Natural killer cell (primary cell): Measurements from ENCODE around the gene CCNI. TPM values are rescaled to one million over a fixed set of nuclear protein-coding genes. Genes with fewer than 3 reads are reported as not detected.
"Not testable (repeated sequence)": the region's sequence is repeated elsewhere in the genome, so short reads cannot be mapped to it uniquely, and the experiment has no call there.

ENCODE experiments used
- ATAC-seq, 3 donors: fragments of 150-1000 bp in 2 of 3; fragments of 200-7000 bp in 1 of 3; cut with Tn5 transposase; 1 replicate in 1 of 3; 2 replicates in 2 of 3; pipeline ENCODE4 v1.10.0; 2021; ENCODE audit warnings: mild to moderate bottlenecking in 2 of 3, moderate library complexity in 2 of 3
- DNase-seq, 2 donors: peaks; one replicate each; pipeline versions ENCODE4 v3.0.0 to v3.0.0-alpha.2; 2013 to 2021; ENCODE audit warnings: mixed read lengths in 1 of 2
- H3K27ac ChIP-seq: one replicate; pipeline ENCODE4 v1.5.1; 2013; ENCODE audit warnings: mild to moderate bottlenecking, low read length
- H3K27me3 ChIP-seq: one replicate; pipeline ENCODE4 v1.6.1; 2013; ENCODE audit warnings: low read length; ENCODE audit not compliant: control insufficient read depth, insufficient read depth
- H3K36me3 ChIP-seq: one replicate; pipeline ENCODE4 v1.6.1; 2013; ENCODE audit warnings: low read length; ENCODE audit not compliant: control insufficient read depth, insufficient read depth
- H3K4me1 ChIP-seq: one replicate; pipeline ENCODE4 v1.6.1; 2013; ENCODE audit warnings: low read length; ENCODE audit not compliant: control insufficient read depth, insufficient read depth
- H3K4me3 ChIP-seq: one replicate; pipeline ENCODE4 v1.5.1; 2013; ENCODE audit warnings: low read length
- H3K9me3 ChIP-seq: one replicate; pipeline ENCODE4 v1.6.1; 2013; ENCODE audit warnings: low read length; ENCODE audit not compliant: control insufficient read depth, insufficient read depth
- H3K27ac Mint-ChIP-seq, 2 donors: one replicate each; pipeline ENCODE4 v1.8.0; 2022; ENCODE audit warnings: mild to moderate bottlenecking in 2 of 2, mixed read lengths in 2 of 2, moderate library complexity in 1 of 2
- H3K27me3 Mint-ChIP-seq, 2 donors: one replicate each; pipeline ENCODE4 v1.8.0; 2022; ENCODE audit warnings: low read depth in 2 of 2, mixed read lengths in 2 of 2
- H3K36me3 Mint-ChIP-seq: one replicate; pipeline ENCODE4 v1.8.0; 2022; ENCODE audit warnings: mixed read lengths
- H3K4me1 Mint-ChIP-seq, 2 donors: one replicate each; pipeline ENCODE4 v1.8.0; 2022; ENCODE audit warnings: mixed read lengths in 2 of 2
- H3K4me3 Mint-ChIP-seq: one replicate; pipeline ENCODE4 v1.8.0; 2022; ENCODE audit warnings: mild to moderate bottlenecking, moderate library complexity, mixed read lengths
- H3K9me3 Mint-ChIP-seq, 2 donors: one replicate each; pipeline ENCODE4 v1.8.0; 2022; ENCODE audit warnings: mixed read lengths in 2 of 2
- WGBS: methylation state at CpG from one replicate; pipeline ENCODE4 v1.1.7; 2013; ENCODE audit warnings: missing lambda C conversion rate; ENCODE audit not compliant: insufficient coverage; 5-methylcytosine and 5-hydroxymethylcytosine counted together
- intact Hi-C: fragments of 100-400 bp; cut with micrococcal nuclease; formaldehyde crosslinking; loops from one replicate; pipeline ENCODE4 v1.14.2; 2022
- total RNA-seq, 4 donors: library from RNA; stranded (reverse); fragments of 120-200 nt in 1 of 4; gene quantifications; one replicate each; pipeline versions ENCODE4 v1.2.3 to v1.2.4, GENCODE V29; 2013 to 2022
- TF ChIP-seq, protein P1 (sequence below): fragments of 200-600 bp; IDR thresholded peaks from one replicate; pipeline ENCODE4 v1.8.0; 2022; ENCODE audit warnings: antibody characterized with exemption

The CCNI gene
- total RNA-seq, 3 donors from 2014 or later (not counting 1 experiment from before 2014, with no cell fraction given), result 243 to 266 (median 259) TPM

DNA sequence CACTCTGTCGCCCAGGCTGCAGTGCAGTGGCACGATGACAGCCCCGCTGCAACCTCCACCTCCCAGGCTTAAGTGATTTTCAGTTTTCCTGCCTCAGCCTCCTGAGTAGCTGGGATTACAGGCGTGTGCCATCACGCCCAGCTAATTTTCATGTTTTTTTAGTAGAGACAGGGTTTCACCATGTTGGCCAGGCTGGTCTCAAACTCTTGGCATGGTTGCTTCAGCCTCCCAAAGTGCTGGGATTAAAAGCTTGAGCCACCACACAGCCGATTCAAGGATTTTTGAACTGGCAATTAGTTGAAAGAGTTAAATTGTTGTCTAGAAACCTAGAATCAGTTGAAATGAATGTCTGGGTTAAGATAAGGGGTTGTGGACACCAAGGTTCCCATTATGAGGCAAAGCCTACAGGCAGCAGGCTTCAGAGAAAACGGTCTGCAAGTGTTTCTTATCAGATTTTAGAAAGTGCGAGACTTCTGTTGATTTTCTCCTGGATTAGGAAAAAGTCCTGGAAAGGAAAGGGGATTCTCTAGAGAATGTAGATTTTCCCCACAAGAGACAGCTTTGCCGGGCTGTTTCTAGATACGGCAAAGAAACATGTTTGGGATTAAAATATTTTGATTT is 8.3 kb upstream of the CCNI start:
- DNase-seq (no peak), ATAC-seq (no peak)
- Mint-ChIP-seq H3K4me1 (peaks cover 7 to 8% of the 10 kb centered on the region in 2 donors), H3K4me3 (no peak overlapping the region), H3K36me3 (no peaks in the 10 kb centered on the region), H3K27ac (no peak overlapping the region), H3K9me3 (no peaks in the 10 kb centered on the region), H3K27me3 (no peaks in the 10 kb centered on the region)
- intact Hi-C loops, result no loop called here
- H3K27ac ChIP-seq, result no peak overlapping the region
- WGBS, result 97% methylated on average over 9 of the region's 10 CpGs
- TF ChIP-seq, protein P1, sequence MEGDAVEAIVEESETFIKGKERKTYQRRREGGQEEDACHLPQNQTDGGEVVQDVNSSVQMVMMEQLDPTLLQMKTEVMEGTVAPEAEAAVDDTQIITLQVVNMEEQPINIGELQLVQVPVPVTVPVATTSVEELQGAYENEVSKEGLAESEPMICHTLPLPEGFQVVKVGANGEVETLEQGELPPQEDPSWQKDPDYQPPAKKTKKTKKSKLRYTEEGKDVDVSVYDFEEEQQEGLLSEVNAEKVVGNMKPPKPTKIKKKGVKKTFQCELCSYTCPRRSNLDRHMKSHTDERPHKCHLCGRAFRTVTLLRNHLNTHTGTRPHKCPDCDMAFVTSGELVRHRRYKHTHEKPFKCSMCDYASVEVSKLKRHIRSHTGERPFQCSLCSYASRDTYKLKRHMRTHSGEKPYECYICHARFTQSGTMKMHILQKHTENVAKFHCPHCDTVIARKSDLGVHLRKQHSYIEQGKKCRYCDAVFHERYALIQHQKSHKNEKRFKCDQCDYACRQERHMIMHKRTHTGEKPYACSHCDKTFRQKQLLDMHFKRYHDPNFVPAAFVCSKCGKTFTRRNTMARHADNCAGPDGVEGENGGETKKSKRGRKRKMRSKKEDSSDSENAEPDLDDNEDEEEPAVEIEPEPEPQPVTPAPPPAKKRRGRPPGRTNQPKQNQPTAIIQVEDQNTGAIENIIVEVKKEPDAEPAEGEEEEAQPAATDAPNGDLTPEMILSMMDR, result no peak
- no peaks in the 10 kb centered on the region for H3K9me3 ChIP-seq
- H3K4me3 ChIP-seq, result no peak overlapping the region
- H3K4me1 ChIP-seq, result no peaks in the 10 kb centered on the region
- no peaks in the 10 kb centered on the region for H3K27me3 ChIP-seq
- H3K36me3 ChIP-seq, result no peaks in the 10 kb centered on the region

DNA sequence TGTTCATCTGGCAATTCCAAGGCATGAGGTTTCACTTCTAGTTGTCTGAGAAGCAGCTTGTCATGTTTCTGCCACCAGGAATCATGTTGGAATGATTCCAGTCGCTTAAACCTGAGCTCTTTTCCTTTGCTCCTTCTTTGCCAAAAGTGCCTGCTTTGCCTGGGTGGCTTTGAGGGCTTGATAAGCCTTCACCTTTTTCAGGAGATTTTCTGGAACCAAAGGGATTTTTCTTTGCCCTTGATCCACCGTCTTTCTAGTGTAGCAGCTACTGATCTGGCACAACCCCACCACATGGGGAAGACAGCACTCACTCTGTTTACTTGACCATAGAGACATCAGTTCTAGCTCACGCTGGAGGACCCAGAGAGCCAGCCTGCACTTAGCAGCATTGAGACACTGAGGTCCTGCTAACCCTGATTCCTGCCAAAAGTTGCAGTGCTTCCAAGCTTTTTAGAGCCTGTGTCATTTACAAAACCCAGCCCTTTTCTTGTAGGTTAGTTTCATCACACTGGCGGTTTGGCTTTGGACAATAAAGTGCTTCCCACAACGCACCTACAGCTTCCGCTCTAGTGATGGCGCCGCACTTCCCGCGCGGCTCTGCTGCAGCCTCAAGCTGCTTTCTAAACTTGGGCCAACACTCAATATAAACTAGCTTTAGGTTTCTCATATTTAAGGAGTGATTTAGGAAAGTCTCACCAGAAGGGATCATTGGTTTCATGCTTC is 7.3 kb upstream of the CCNI start:
- Histone ChIP-seq H3K4me1 (no peaks in the 10 kb centered on the region), H3K27ac (no peak overlapping the region), H3K36me3 (no peaks in the 10 kb centered on the region), H3K27me3 (no peaks in the 10 kb centered on the region), H3K4me3 (no peak overlapping the region), H3K9me3 (no peaks in the 10 kb centered on the region)
- H3K9me3 Mint-ChIP-seq, result no peaks in the 10 kb centered on the region
- no peak overlapping the region for H3K27ac Mint-ChIP-seq
- ATAC-seq (no peak), DNase-seq (no peak)
- no peaks in the 10 kb centered on the region for H3K27me3 Mint-ChIP-seq
- no peak overlapping the region for H3K4me3 Mint-ChIP-seq
- peaks cover 9 to 10% of the 10 kb centered on the region in 2 donors for H3K4me1 Mint-ChIP-seq
- H3K36me3 Mint-ChIP-seq, result no peaks in the 10 kb centered on the region
- TF ChIP-seq, protein P1, result no peak
- intact Hi-C loops, result no loop called here
- WGBS, result 99% methylated on average over 11 of the region's 11 CpGs

DNA sequence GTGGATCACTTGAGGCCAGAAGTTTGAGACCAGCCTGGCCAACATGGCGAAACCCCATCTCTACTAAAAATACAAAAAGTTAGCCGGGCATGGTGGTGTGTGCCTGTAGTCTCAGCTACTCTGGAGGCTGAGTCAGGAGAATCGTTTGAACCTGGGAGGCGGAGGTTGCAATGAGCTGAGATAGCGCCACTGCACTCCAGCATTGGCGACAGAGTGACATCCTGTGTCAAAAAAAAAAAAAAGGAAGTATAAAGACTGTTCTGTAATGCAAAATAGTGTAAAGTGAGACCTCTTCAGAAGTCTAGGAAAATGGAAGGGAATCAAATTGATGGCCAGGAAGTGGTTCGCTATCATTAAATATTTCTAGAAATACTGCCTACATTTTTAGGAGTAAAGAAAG is 5.0 kb upstream of the CCNI start:
- DNase-seq, result peak in 1 of 2 donors; percentile 11
- H3K9me3 ChIP-seq, H3K4me1 ChIP-seq, H3K4me3 Mint-ChIP-seq, H3K36me3 ChIP-seq, H3K4me3 ChIP-seq, H3K27ac ChIP-seq, H3K27me3 ChIP-seq, H3K9me3 Mint-ChIP-seq, H3K36me3 Mint-ChIP-seq, H3K27me3 Mint-ChIP-seq, intact Hi-C loops, ATAC-seq: not testable (repeated sequence)
- 33% methylated on average over 5 of the region's 7 CpGs for WGBS
- Mint-ChIP-seq H3K4me1 (peaks cover 31 to 32% of the 10 kb centered on the region in 2 donors), H3K27ac (peak overlapping the region; percentile 48 to 81)

DNA sequence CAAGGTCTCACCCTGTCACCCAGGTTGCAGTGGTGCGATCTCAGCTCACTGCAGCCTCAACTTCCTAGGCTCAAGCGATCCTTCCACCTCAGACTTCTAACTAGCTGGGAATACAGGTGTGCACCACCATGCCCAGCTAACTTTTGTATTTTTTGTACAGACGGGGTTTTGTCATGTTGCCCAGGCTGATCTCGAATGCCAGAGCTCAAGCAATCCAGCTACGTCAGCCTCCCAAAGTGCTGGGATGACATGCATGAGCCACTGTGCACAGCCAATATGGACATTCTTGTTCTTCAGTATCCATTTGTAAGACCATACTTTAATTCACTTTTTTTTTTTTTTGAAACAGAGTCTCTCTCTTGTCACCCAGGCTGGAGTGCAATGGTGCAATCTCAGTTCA is 3.5 kb upstream of the CCNI start:
- H3K4me1 Mint-ChIP-seq, result peaks cover 32 to 34% of the 10 kb centered on the region in 2 donors
- no peak for DNase-seq
- peaks cover 10% of the 10 kb centered on the region for H3K4me1 ChIP-seq
- intact Hi-C loops, result no loop called here
- no peaks in the 10 kb centered on the region for H3K9me3 Mint-ChIP-seq
- H3K36me3 Mint-ChIP-seq, result no peaks in the 10 kb centered on the region
- TF ChIP-seq, protein P1, result no peak
- no peaks in the 10 kb centered on the region for H3K9me3 ChIP-seq
- no peak overlapping the region for H3K27ac Mint-ChIP-seq
- H3K4me3 ChIP-seq, result no peak overlapping the region
- peaks cover 0 to 3% of the 10 kb centered on the region in 2 donors for H3K27me3 Mint-ChIP-seq
- H3K4me3 Mint-ChIP-seq, result no peak overlapping the region
- no peaks in the 10 kb centered on the region for H3K27me3 ChIP-seq
- no peaks in the 10 kb centered on the region for H3K36me3 ChIP-seq
- 98% methylated on average over 5 of the region's 5 CpGs for WGBS
- H3K27ac ChIP-seq, result no peak overlapping the region
- no peak for ATAC-seq
